ENCODE data around the gene DIAPH1.

GRCh38 chr5:141511771-141512325, 107.0 kb downstream of the DIAPH1 start:
- TF ChIP-seq, protein P1, sequence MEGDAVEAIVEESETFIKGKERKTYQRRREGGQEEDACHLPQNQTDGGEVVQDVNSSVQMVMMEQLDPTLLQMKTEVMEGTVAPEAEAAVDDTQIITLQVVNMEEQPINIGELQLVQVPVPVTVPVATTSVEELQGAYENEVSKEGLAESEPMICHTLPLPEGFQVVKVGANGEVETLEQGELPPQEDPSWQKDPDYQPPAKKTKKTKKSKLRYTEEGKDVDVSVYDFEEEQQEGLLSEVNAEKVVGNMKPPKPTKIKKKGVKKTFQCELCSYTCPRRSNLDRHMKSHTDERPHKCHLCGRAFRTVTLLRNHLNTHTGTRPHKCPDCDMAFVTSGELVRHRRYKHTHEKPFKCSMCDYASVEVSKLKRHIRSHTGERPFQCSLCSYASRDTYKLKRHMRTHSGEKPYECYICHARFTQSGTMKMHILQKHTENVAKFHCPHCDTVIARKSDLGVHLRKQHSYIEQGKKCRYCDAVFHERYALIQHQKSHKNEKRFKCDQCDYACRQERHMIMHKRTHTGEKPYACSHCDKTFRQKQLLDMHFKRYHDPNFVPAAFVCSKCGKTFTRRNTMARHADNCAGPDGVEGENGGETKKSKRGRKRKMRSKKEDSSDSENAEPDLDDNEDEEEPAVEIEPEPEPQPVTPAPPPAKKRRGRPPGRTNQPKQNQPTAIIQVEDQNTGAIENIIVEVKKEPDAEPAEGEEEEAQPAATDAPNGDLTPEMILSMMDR (IDR thresholded peaks at IDR 0.05) = no peak
- no peak for TF ChIP-seq ZFX (IDR thresholded peaks at IDR 0.05; ENCODE audit: borderline replicate concordance)

Data from 22Rv1 (cell line).